ENCODE measurements around the gene IL6ST.

DNA sequence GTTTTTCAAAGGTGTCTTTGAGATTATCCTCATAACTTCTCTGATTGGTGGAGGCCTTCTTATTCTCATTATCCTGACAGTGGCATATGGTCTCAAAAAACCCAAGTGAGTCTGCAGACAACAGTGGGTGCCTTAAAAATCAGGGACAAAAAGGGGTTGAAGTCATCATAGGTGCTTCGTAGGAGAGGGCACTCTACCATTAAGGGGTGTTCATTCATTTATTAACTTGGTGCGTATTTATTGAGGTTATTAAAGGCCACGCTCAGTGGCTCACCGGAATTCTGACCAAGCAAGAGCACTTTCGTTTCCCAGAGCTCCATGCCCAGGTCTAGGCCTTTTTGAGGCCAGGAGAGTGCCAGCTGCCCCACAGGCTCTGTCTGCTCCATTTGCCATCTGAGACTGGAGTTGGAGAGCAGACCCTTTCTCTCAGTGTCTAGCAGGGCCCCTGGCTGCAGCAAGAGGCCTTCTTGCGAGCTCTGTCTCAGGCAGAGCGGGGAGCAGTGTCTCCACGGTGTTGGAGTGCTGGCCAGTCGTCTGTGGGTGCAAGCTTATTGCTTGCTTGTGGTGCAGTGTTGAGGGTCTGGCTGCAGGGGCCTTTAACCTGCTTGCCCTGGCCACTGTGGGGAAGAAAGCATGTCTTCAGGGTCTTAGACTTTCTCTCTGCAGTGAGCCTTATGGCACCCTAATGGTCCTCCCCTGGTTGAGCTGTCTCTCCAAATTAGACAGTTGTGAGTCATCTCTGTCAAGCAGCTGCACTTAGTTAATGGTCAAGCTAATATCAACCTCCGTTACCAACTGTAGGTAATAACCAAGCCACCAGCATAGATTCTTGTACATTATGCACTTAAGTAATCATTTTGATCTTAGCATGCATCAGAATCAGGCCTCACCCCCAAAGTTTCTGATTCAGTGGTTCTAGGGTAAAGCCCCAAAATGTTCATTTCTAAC is 81.0 kb downstream of the IL6ST start:
- TF ChIP-seq, protein P1, sequence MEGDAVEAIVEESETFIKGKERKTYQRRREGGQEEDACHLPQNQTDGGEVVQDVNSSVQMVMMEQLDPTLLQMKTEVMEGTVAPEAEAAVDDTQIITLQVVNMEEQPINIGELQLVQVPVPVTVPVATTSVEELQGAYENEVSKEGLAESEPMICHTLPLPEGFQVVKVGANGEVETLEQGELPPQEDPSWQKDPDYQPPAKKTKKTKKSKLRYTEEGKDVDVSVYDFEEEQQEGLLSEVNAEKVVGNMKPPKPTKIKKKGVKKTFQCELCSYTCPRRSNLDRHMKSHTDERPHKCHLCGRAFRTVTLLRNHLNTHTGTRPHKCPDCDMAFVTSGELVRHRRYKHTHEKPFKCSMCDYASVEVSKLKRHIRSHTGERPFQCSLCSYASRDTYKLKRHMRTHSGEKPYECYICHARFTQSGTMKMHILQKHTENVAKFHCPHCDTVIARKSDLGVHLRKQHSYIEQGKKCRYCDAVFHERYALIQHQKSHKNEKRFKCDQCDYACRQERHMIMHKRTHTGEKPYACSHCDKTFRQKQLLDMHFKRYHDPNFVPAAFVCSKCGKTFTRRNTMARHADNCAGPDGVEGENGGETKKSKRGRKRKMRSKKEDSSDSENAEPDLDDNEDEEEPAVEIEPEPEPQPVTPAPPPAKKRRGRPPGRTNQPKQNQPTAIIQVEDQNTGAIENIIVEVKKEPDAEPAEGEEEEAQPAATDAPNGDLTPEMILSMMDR (IDR thresholded peaks at IDR 0.05; ENCODE audit: low read length), result no peak
- no peak for TF ChIP-seq EZH2 (IDR thresholded peaks at IDR 0.05; ENCODE audit: borderline replicate concordance, low read length)
